CD4-positive, alpha-beta T cell treated with Interleukin-6 for 4 hours (primary cell): ENCODE measurements around the gene ZNF831.

Source experiments
- DNase-seq: peaks from one replicate; pipeline ENCODE4 v3.0.0-alpha.2; 2020; ENCODE audit warnings: mixed read lengths

ZNF831 gene

DNA sequence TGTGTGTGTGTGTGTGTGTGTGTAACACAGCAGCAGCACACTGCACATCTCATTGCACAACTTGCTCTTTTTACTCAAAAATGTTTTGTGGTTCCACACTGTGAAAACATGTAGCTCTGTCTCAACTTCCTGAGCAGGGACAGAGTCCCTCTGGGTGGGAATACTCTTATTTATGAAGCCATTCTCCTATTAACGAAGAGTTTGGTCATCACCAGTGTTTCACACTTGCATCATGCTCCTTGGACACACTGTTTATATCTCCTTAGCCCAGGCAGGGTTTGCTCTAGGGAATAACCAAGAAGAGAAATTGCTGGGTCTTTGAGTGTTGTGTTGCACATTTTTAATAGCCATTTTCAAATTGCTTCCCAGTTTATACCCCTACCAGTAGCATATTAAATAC is 53.6 kb downstream of the ZNF831 start:
- DNase-seq: no peak

DNA sequence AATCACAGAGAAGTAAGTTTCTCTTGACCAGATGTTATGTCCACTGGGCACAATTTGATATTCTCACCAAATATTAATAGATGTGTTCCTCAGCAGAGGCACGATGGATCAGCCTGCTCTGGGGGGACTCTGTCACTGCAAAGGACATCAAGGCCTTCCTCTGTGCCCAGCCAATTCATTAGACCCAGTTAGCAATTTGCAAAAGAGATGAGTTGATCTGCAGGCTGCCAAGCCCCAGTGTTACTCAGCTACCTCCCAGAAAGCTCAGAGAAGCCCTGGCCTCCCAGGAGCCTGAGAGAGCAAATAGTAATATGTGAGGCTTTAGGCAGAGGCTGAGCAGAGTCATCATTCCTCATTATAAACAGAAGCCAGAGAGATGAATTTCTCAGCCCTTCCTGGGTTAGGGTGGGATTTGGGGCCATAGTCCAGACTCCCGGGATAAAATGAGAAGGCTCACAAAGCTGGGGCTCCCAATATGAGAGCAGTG is 54.2 kb downstream of the ZNF831 start:
- no peak for DNase-seq

DNA sequence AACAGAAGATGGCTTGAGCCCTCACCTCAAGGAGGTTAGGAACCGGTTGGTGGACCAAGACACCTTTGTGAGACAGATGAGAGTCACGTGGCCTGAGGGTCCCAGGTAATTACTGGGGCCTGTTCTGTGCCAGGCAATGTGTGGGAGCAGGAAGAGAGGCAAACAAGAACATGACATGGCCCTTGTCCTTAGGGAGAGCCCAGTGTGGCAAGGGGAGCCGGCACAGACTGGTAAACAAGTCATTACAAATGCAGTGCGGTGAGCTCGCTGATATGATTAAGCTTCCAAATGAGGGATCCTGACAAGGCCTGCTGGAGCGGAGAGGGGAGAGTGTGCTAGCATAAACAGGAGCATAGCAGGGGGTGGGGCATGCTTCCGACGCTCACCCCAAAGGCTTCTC is 55.6 kb downstream of the ZNF831 start:
- DNase-seq: no peak

DNA sequence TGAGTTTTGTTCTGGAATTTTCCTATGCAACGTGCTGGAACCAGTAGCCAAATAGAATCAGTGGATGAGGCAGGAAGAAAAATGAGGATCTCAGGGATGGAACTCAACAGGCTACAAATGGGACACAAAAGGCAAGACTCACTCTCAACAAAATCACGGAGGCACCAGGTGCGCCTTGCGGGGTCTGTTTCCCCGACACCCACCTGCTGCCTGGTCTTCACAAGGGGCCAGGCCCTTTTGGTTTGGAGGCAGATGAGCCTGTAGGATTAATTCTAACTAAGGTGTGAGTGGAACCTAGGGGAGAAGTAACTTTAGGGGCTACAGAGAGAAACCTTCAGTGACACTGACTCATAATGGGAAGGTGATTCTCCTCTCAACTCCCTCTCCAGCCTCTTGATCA is 56.5 kb downstream of the ZNF831 start:
- no peak for DNase-seq

DNA sequence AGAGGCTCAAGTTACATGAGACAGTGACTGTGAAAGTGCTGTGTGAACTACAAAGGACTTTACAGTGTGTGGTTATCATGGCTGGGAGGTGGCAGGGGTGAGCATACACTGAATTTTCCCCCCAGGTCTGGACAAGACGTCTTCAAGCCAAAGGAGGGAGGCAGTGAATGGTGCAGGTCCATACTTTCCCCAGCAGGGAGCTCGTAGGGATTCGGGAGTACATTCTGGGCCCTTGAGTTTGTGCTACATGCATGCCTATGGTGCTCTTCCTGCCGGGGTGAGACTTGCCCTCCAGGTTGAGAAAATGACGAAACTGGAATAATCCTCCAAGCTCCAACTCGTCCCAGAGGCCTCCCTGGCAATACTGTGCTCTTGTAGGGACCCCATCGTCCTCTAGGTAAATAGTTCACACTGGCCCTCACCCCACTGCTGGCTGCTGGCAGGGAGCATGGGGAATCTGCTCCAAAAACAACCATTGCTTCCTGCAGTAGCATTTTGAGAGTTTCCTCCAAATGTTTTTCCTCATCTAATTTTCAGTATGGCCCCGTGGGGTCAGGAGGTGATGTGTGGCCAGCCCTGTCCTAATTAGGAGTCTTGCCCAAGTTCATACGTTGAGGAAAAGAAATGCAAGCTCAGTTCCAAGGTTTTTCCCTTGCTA is 57.6 kb downstream of the ZNF831 start:
- no peak for DNase-seq

DNA sequence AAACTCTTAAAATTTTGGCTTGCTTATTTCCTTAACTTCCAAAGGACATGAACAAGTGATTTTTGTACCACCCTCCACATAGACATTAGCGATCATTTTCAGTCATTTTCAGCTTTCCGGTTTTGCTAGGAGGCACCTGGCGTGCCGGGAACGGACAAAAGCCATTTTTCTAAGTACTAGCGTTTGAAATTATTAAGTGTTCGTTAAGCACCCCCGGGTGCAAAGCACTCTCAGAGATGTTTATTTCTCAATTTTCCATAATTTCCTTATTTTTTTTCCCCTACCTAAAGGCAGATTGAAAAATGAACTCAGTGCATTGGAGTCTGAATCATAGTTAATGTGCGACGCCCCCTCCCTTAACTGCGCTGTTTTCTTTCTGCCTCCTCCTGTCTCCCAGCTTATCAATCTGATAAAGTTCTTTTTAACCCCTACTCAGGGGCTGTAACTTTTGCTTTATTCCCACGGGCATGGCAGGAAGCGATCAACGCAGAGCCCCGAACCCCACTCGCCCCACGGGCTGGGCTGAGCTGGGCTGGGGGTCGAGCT is 58.2 kb downstream of the ZNF831 start:
- DNase-seq: peak; percentile 7

DNA sequence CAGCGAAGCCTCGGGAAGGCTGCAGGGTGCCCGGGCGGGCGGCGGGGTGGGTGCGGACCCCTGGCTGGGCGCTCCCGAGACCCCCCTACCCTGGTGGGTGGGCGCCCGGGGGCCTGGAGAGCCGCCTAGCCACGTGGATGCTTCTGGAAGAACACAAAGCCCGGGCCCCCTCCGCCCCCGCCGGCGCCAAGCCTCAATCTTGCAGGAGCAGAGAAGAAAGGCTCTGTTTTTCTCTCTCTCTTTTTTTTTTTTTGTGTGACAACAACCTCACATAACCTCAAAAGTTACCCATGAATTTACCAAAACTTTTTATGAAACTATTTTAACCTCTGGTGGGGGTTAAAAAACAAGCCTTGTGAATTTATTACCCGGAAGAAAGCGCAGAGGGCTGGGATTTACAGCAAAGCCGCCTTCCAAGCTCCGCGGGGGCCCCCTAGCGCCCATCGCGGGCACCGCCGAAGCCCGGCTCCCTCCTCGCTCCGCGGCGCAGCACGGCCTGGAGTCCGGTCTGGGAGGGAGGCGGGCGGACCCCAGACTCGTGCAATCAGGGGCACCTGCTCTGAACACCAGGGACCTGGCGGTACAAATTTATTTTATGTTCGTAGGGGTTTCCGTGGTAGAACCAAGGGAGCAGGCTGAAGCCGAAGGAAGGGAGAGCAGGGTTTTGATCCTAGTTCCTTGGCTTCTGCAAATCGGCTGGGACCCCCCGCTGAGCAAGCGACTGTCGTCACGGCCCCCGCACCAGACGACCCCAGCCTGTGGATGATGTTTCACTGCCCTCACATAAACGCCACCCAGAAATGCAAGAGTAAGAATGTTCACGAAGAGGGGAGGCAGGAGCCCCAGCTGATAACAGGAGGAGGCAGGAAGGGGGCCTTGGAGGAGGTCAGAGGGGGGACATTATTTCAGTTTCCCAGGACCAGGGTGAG is 58.9 kb downstream of the ZNF831 start:
- peak; percentile 86 for DNase-seq

DNA sequence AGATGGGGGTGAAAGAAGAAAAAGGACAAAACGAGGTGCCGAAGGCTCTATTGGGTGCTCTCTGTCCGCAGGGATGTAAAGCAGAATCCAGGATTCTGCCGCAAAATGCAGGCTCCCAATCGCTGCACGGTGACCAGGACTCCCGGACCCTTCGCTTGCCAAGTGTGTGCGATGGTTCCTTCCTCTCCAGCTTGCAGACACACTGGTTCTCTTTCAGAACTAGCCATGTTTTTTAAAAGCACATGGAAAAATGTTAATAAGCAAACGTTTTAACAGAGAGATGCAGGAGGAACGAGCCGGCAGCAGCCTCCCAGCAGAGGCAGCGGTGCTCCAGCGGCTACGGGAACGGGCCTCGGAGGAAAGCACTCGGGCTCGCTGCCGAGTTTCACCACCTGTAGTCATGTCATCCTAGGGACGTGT is 59.6 kb downstream of the ZNF831 start:
- no peak for DNase-seq

DNA sequence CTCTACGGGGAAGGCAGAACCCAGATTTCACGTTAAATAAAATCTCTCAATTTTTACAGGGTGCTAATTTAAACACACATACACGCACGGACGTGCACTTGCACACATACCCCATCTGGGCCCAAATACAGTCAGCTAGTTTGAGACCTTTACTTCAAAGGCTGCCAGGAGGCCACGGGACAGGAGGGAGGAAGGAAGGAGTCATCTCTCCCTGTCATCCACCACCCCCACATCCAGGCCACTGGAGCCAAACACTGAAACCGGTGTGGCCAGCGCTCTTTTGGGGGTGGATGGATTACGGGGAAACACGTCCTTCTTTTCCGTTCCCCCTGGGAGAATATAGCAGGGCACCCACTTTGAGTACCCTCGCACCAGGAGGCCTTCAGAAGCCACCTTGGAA is 60.1 kb downstream of the ZNF831 start:
- no peak for DNase-seq

DNA sequence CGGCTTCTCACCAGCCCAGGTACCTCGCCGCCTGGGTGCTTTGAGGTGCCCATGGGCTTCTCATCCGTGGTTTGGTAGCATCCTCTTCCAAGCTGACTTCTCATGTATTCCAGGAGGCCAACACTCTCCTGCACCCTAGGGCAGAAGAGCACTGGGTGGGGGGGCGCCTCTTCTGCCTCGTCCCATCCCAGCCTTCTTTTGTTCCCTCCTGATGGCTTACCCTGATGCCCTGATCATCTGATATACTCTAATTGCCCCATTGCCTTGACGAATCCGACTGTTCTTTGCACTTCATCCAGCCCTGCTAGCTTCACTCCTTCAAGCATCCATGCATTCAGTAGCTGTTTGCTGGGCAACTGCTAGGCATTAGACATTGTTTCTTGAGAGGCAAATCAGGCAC is 60.6 kb downstream of the ZNF831 start:
- no peak for DNase-seq

DNA sequence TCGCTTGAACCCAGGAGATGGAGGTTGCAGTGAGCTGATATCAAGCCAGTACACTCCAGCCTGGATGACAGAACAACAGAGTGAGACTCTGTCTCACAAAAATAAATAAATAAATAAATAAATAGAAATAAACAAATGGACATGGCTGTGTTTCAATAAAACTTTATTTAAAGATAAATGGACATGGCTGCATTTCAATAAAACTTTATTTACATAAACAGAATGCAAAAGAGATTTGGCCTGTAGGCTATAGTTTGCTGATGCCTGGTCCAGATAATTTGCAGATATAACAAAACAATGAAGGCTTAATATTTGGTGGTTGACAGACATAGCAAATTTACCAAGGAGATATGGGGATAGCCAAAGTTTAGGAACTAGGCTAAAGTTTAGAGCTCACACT is 66.8 kb downstream of the ZNF831 start:
- no peak for DNase-seq

DNA sequence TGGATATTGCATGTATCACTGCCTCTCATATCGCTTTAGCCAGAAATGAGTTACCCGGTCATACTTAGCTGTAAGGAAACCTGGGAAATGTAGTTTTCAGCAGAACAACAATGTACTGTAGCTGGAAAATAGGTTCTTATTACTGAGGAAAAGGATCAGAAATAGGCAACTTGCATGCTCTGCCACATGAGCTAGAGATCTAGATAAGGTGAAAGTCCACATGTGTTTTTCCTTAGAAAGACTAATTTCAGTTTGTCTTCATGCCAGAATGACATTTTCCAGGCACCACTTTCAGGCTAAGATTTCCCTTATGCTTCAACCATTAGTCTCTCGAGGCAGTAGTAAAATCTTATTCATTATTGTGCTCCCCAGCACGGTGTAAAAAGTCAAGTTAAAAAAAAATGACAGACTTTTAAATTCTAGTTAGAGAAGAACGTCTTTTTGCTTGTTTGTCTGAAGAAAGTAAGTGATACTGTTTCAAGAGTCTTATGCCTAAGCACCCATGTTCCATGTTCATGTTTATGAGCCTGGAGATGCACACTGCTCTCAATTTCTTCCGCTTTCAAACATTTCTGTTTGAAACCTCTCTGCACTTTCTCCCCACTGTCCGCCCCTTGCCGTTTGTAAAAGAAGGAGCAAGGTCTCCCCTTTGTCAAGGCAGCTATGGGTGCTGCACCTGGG is 67.6 kb downstream of the ZNF831 start:
- DNase-seq: no peak

DNA sequence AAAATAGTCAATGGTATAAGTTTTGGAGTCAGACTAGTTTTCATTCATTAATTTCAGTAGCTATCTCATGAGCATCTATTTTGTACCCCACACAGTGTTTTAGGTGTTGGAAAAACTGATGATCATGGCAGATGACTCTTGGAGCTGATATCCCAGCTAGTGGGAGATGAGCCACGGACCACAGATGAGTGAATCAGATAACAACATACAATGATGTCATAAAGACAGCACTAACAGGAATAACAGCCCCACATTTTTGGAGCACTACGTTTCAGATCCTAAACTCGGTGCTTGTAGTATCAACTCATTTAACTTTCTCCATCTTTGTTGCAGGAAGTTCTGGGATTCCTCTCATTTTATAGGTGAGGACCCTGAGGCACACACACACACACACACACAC is 69.0 kb downstream of the ZNF831 start:
- DNase-seq: no peak

DNA sequence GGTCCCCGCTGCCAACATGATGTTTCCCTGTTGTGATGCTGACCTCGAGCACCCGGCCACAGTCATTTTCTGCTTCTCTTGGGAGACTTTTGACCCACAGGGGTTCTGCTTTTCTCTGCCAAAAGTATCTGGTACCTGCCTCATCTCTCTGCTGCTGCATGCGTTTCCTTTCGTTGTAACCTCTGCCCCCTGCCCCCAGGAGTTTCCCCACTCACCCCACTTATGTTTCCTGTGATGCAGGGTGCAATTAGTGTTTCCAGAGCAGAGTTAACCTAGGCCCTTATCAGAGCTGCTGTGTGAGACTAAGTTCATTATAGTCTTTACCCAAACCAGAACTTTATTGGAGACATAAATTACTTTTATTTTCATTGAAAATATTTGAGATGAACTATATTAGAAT is 71.6 kb downstream of the ZNF831 start:
- DNase-seq: no peak

DNA sequence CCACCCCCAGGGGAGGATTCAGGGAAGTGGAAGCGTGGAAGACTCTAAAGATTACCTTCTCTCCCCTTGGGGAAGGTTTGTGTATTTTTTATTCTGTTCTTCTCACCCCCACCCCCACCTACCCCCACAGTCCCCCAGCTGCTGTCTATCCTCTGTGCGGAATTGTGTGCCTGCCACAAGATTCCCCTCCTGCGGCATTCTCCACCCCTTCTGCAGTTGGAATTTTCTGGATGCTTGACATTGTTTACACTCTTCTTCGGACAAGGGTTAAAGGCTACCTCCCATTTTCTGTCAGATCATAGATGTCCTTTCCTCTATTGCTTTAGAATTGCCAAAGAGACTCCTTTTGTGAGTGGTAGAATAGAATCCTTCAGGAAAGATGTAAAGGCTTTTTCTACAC is 76.4 kb downstream of the ZNF831 start:
- DNase-seq: no peak

DNA sequence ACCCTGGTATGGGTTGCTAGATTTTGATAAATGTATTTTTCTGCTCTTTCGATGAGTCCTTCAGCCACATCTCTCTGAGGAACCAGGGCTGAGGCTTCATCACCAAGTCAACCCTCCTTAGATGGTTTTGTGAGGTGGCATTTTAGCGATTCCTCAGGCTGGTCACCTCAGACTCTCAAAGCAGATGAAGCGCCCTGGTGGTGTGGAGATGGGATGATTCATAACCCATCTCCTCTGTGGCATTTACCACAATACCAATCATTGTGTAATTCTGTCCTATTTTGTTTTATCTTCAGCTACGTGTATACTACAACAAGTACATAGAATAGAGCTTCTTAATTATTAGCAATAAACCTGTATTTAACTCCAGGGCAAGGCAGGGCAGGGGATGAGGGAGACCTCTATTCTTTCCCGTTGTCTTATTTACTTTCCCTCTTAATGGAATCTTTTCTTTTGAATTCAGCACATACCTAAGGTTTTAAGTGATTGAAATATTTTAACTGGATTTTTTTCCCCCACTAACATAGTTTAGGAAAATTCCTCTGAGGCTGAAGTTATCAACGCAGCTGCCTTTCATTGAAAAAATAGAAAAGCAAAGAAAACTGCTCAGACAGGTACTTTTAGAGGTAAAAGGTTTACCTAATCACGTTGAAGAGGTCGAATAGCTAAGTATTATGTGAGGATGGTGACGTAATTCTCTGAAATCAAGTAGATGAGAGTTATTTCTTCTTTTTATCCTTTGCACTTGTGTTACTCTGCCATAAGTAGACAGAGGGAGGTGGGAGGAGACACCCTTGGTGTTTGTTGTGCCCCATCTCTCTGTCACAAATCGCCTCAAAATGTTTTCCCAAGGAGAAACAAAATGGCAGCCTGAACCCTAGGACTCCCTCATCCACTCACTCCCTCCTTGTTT is 79.3 kb downstream of the ZNF831 start:
- peak; percentile 12 for DNase-seq

DNA sequence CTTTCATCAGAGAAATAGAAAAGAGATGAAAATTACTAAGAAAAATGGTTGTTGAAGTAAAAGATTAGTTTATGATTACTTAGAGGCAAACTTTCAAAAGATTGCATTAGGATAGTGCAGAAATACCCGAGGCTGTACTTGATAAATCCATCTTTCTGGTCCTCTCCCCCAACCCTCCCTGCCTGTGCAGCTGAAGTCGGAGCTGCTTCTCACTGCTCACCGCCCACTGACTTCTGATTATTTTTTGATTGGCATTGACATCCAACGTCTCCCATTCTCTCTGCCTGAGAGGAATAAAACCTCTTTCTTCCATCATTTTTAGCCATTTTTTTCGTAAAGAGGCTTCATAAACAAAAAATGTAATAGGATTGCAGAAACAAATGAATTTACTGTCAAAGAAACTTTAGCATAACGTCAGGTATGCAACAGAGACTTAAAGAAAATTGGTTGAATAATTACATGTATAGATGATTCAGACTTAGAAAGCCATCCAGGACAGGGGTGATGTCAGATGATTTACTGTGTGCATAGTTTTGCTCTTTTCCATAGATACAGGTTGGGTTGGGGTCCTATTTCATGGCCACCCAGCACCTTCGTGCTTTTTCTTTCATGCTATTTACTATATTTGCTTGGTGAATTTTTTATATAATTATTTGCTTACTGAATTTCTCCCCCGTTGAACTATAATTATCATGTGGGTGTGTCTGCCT is 83.2 kb downstream of the ZNF831 start:
- DNase-seq: no peak

DNA sequence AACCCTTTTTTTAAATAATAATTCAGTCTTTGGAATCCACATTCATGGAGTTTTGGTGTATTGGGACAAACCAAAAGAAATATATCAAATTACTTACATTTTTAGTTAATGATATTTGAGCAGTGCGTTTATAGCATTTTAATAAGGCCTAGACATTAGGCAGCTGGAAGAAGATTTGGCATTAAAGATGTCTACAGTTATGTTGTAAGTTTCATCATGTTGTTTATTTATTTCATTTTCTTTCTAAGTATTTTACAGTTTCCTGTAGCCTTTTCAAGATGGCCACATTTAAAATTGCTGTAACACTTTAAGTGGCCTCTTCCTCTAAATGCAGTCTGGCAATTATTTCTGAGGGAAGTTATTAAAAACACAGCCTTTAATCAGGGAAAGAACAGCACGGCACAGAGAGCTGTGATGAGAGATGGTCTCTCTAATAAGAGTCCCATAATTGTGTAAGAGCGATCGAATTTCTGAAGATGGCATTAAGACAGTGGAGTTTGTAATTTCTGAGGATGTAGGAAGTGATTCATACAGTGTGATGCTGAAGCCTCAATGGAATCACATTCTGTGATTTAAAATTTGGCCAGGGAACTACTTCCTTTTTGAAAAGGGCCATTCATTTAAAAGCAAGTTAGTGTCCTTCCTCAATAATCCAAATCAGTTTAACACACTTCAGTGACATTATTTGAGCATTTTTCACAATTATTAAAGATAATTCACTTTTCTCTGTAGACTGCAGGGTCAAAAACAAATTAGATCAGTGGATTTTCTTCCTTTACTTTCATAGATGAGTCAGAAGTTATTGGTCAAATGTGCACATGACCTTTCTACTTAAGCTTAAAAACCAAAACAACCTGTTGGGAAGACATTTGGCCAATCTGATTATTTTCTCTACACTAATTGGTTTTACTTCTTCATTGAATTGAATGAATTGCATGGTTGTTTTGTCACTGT is 84.4 kb downstream of the ZNF831 start:
- no peak for DNase-seq

DNA sequence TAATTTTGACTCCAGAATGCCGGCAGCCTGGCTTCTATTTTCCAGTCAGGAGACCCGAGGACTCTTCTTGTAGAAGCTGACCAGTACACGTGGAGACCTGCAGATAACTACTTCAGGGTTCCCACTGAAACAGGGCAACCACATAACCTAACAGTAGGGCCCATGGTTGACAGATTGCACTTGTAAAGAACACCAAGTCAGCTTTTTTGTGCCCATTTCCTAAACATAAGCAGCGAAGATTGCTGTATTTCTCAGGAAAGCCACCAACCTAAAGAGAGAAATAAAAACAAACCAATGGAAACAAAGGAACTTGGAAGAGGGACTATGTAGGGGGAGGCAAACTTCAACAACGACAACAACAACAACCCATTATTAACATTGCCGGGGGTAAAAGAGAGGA is 86.7 kb downstream of the ZNF831 start:
- DNase-seq: no peak

DNA sequence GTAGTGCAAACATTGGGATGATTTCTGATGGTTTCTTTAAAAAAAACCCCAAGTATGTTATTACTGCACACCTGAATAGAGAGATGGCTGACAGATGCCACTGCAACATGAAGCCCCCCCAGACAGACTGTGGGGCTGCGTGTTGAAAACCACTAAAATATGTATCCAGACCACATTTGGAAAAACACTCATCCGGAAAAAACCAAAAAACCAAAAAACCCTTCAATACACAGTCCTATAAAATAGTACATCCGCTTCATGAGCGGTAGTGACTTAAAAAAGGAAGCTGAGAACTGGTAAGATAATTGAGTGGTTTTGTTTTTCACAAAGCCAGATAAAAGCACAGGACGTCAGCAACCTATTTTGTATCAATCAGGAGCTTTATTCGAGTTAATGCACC is 89.7 kb downstream of the ZNF831 start:
- peak; percentile 27 for DNase-seq
